ENCODE measurements around the gene UBE2D2. TPM values are rescaled to one million over a fixed set of nuclear protein-coding genes. Genes with fewer than 3 reads are reported as not detected.

Gene UBE2D2
- total and polyA plus RNA-seq, 4 experiments from 2014 or later, result 160 to 411 (median 255) TPM

- POLR2A ChIA-PET (ENCODE audit: partially characterized antibody), result no interaction called here
- H3K27me3 ChIP-seq (ENCODE audit: insufficient read depth, low read length), result no peaks in the 10 kb centered on the region
- DNase-seq, result no peak
- H3K27ac ChIP-seq (ENCODE audit: low read depth, low read length), result no peak overlapping the region
- Mint-ChIP-seq H3K4me1 (no peaks in the 10 kb centered on the region), H3K4me3 (no peak overlapping the region), H3K36me3 (no peaks in the 10 kb centered on the region), H3K9me3 (no peaks in the 10 kb centered on the region), H3K27ac (peak overlapping the region in 1 of 7 donors; percentile 53), H3K27me3 (no peaks in the 10 kb centered on the region)
- intact Hi-C loops (cut with micrococcal nuclease), result no loop called here
- H3K4me3 ChIP-seq (ENCODE audit: low read length in 2 of 2), result no peak overlapping the region
- H3K36me3 ChIP-seq (ENCODE audit: insufficient read depth, low read length), result no peaks in the 10 kb centered on the region
- H3K9me3 ChIP-seq (ENCODE audit: control insufficient read depth in 1 of 2, low read length in 2 of 2), result no peaks in the 10 kb centered on the region
- no peaks in the 10 kb centered on the region for H3K4me1 ChIP-seq (ENCODE audit: insufficient read depth, low read length)
- CTCF ChIA-PET (ENCODE audit: partially characterized antibody), result no interaction called here
Observed at GRCh38 chr5:139676406-139676805, 115.3 kb downstream of the UBE2D2 start.

DNA sequence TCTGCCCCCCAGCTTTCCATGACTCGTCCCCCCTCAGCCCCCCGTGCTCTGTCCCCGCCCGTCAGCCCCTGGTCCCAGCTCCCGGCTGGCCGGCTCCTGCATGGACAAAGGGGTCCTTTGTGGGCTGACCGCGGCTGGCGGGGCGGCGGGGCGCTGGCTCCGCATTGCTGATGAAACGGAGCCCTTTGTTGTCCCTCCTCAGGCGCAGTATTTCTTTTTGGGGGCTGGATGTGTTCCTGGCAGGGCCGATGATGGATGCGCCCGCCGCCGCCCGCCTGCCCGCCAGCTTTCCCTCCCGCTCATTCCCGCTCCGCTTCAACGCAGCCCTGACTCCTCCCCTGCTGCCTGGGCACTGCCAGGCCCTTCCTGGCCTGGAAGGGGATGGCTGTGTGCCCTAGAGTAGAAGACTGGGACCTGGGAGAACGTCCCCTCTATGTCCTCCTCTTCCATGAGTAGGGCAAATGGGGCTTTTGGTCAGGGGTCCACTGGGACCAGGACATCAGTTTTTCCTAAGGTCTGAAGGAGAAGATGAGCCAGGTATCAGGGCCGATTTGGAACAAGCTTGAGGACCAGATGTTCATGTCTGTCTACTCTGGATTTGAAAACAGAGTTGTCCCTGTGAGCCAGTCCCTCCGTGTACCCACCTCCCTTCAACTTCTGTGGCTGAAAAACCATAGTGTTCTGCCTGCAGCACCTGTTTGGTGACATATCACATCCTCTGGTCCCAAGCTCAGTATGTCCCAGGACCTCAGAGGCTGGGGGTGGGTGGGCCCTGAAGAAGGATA, 116.0 kb downstream of the UBE2D2 start:
- peak overlapping the region in 2 of 7 donors; percentile 61 to 62 for H3K27ac Mint-ChIP-seq
- H3K36me3 Mint-ChIP-seq, result no peaks in the 10 kb centered on the region
- H3K4me3 Mint-ChIP-seq, result no peak overlapping the region
- Histone ChIP-seq H3K36me3 (ENCODE audit: insufficient read depth, low read length) (no peaks in the 10 kb centered on the region), H3K9me3 (ENCODE audit: control insufficient read depth in 1 of 2, low read length in 2 of 2) (no peaks in the 10 kb centered on the region), H3K4me3 (ENCODE audit: low read length in 2 of 2) (no peak overlapping the region), H3K4me1 (ENCODE audit: insufficient read depth, low read length) (no peaks in the 10 kb centered on the region), H3K27me3 (ENCODE audit: insufficient read depth, low read length) (no peaks in the 10 kb centered on the region), H3K27ac (ENCODE audit: low read depth, low read length) (no peak overlapping the region)
- CTCF ChIA-PET (ENCODE audit: partially characterized antibody), result no interaction called here
- POLR2A ChIA-PET (ENCODE audit: partially characterized antibody), result interaction anchor here (0.9 kb wide), 1 partner anchor 35 kb away, joined by 3 read pairs; no protein-coding TSS in a partner anchor
- intact Hi-C loops (cut with micrococcal nuclease), result no loop called here
- no peaks in the 10 kb centered on the region for H3K27me3 Mint-ChIP-seq
- DNase-seq, result no peak
- no peaks in the 10 kb centered on the region for H3K9me3 Mint-ChIP-seq
- no peaks in the 10 kb centered on the region for H3K4me1 Mint-ChIP-seq

Other genes starting within 250 kb of the UBE2D2 start
- 100 to 1,000 TPM; 109 to 112 TPM for gene PAIP2, start 219.5 kb upstream of the UBE2D2 start, total RNA-seq
- 100 to 1,000 TPM; 309 to 503 TPM for gene PAIP2, start 219.5 kb upstream of the UBE2D2 start, polyA plus RNA-seq
- gene SLC23A1, start 178.0 kb upstream of the UBE2D2 start, total RNA-seq, result not detected
- not detected for gene SLC23A1, start 178.0 kb upstream of the UBE2D2 start, polyA plus RNA-seq
- 1 to 10 TPM in 1 of 2 experiments, under 1 TPM in 1; 0.93 to 1.1 TPM for gene MZB1, start 171.4 kb upstream of the UBE2D2 start, total RNA-seq
- gene MZB1, start 171.4 kb upstream of the UBE2D2 start, polyA plus RNA-seq, result 1 to 10 TPM in 1 of 2 donors, under 1 TPM in 1; 0.84 to 8.2 TPM
- 1 to 10 TPM; 1.2 to 1.3 TPM for gene PROB1, start 166.2 kb upstream of the UBE2D2 start, total RNA-seq
- gene PROB1, start 166.2 kb upstream of the UBE2D2 start, polyA plus RNA-seq, result under 1 TPM; 0.11 to 0.23 TPM
- 1 to 10 TPM; 5.6 to 7.5 TPM for gene SPATA24, start 157.2 kb upstream of the UBE2D2 start, total RNA-seq
- 1 to 10 TPM; 4.2 to 5.6 TPM for gene SPATA24, start 157.2 kb upstream of the UBE2D2 start, polyA plus RNA-seq
- 1 to 10 TPM; 6.2 to 7.3 TPM for gene DNAJC18, start 121.8 kb upstream of the UBE2D2 start, total RNA-seq
- gene DNAJC18, start 121.8 kb upstream of the UBE2D2 start, polyA plus RNA-seq, result 1 to 10 TPM; 1.8 to 6.5 TPM
- gene ECSCR, start 98.6 kb upstream of the UBE2D2 start, total RNA-seq, result under 1 TPM; 0.32 to 0.33 TPM
- gene ECSCR, start 98.6 kb upstream of the UBE2D2 start, polyA plus RNA-seq, result not detected
- gene SMIM33, start 90.3 kb upstream of the UBE2D2 start, total RNA-seq, result 1 to 10 TPM; 1.1 to 1.2 TPM
- under 1 TPM; 0.31 to 0.94 TPM for gene SMIM33, start 90.3 kb upstream of the UBE2D2 start, polyA plus RNA-seq
- gene STING1, start 78.6 kb upstream of the UBE2D2 start, total RNA-seq, result 100 to 1,000 TPM; 141 to 144 TPM
- gene STING1, start 78.6 kb upstream of the UBE2D2 start, polyA plus RNA-seq, result 100 to 1,000 TPM; 124 to 176 TPM
- 1 to 10 TPM; 1.6 to 3.6 TPM for gene CXXC5, start 87.0 kb downstream of the UBE2D2 start, total RNA-seq
- 1 to 10 TPM; 2.7 to 5.5 TPM for gene CXXC5, start 87.0 kb downstream of the UBE2D2 start, polyA plus RNA-seq
- not detected for gene PSD2, start 234.5 kb downstream of the UBE2D2 start, total RNA-seq
- gene PSD2, start 234.5 kb downstream of the UBE2D2 start, polyA plus RNA-seq, result not detected

All from CD4-positive, alpha-beta memory T cell (primary cell).